ENCODE measurements around the gene NIPA2.

The NIPA2 gene

DNA sequence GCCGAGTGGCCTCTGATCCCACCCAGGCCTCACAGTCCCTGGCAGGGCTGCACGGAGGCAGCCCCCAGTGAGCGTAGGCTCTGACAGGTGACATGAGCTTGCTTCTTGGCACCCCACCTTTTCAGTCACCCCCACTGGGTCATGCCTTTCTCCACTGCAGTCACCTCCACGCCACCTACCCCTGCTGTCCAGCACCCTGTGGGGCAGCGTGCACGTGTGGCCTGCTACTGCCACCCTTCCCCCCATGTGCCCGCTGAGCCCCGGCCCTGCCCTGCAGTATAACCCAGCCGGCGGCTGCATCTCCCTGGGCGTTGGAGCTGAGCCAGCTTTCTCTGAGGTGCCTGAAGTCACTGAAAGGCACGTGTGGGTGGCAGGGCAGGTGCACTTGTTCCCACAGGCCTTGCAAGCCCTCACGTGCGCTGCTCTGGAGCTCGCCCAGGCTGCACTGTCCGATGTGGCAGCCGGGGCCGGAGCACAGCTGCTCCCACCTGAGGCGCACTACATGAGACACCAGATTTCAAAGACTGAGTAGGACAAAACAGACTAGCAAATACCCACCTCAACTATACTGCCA lies 65.6 kb downstream of the NIPA2 start:
- no peak for DNase-seq

DNA sequence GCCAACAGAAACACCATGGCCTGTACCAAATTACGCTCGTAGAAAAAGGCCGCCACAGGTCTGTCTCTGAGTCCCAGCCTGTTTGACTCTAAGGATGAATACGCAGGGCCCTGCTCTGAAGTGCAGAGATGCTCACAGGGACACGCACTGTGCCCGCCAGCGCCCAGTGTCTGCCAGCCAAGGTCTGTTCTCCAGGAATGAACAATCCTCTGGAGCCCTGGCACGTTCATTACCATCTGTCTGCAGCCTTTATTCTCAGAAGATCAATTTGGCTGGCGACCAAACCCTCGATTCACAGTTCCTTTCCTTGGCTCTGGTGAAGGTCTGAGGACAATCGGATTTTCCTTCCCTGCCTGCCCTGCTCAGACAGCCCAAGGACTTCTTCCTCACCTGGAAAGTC lies 66.3 kb downstream of the NIPA2 start:
- DNase-seq: no peak

- DNase-seq: no peak
Observed at GRCh38 chr15:22907161-22907950, 68.9 kb downstream of the NIPA2 start.

DNA sequence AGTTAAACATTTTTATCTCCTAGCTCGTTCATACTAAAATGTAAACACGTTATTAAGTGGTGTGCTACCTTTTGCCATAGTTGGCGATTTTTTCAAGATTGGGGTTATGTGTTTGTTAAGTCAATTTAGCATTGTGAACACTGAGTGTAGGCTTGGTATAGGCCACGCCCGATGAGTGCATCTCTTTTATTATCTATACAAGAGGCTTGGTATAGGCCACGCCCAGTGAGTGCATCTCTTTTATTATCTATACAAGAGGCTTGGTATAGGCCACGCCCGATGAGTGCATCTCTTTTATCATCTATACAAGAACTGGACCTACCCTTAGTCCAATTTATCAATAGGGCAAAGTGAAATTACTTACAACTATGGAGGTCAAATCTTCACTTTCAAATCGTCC lies 70.4 kb downstream of the NIPA2 start:
- peak; percentile 67 for DNase-seq

GRCh38 chr15:22911306-22911705 lies 72.8 kb downstream of the NIPA2 start:
- no peak for DNase-seq

DNA sequence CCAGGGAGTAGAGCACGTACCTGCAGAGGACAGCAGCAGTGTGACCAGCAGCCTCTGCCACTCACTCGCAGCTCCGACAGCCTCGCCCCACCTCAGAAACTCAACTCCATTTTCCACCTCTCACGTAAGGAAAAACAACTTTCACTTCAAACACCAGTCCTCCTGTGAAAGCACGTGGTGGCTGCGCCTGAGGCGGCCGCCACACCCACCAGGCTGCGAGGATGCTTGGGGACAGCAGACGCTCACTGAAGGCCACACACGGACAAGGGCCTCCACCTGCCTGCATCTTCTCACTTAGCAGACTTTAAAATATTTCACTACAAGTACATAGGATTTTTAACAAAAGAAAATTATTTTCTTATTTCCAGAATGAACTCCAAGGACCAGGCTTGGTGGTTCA lies 73.8 kb downstream of the NIPA2 start:
- DNase-seq: no peak

DNA sequence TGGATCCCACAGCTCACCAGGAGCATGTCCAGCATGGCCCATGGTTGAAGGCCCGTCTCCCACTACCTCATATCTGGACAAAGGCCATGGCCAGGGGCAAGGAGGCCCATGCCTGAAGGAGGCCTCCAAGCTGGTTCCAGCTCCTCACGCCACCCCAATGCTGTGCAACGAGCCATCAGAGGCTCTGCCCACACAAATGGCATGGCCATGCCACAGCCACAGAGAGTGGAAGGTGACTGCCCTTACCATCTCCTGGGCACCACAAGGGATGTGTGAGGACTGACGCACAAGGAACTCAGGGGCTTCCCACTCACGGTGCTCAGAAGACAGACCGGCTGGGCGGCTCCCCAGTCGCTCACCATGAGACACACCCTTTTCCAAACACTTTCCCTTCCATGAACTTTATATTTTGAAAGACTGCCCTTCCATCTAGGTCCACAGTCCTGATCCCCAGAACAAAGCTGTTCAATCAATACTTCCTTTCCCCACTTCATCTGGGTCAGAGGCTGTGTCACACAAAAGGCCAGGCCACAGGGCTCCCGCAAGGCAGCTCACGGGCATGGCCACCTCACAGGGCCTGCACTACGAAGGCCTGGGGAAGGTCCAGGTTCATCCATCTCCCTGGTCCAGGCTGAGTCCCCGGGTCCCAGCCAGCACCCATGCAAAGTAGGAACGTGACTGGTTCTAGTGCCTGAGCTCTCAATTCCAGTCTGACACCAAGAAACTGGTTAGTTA lies 75.3 kb downstream of the NIPA2 start:
- DNase-seq: no peak

DNA sequence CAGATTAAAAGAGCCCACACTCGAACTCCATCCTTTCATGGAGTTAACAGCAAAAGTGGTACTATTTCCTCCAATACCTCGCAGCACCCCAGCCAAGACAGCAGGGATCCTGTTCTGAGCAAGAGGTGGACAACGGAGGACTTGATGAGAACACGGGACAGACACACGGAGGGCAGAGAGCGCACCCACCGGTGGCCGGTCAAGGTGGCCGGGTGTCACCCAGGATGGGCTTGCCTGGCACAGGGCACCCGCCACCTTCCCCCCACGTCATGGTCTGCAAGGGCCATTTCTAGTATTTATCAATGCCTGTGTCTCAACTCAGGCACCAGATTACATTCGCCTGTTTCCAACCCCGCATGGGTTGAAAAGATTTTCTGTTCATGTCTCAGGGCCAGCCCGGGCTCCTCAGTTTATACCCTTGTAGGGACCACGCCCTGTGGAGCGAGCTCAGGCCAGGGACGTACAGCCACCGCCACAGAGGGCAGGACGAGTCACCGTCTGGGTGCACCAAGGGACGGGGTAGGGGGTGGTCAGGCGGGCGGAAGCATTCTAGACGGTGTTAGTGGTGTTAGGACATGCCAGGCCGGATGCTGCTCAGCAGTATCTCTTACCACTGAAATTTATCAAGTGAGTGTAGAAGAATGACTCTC lies 77.5 kb downstream of the NIPA2 start:
- no peak for DNase-seq

DNA sequence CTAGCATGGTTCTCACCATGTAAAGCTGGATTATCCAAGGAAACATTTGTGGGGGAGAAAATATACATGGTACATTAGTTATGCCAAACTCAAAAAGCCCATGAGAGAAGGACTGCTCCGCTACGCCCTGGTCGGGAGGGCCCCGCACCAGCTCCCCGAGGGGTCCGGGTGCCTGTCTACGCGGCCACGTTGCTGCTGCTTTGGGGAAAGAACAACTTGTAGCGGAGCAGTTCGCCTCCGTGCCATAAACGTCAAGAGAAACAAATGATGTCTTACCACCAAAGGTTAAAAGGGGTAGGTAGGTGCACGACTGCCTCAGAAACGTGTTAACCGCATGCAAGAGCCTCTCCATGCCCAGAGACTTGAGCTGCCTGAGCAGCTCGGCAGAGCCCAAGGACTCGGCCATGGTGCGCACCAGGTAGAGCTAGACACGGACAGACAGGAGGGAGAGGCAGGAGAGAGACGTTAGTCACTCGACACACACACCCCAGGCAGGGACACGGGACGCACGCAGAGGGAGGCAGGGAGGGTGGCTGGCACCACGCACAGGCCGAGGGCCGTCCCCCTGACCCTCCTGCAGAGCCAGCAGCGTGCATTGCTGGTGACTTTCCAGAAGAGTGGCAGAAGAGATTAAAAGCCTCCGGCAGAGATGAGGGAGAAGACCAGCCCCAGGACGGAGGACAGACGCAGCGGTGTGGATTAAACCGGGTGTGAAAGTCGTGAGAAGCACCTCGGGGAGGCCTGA lies 78.3 kb downstream of the NIPA2 start:
- DNase-seq: no peak

DNA sequence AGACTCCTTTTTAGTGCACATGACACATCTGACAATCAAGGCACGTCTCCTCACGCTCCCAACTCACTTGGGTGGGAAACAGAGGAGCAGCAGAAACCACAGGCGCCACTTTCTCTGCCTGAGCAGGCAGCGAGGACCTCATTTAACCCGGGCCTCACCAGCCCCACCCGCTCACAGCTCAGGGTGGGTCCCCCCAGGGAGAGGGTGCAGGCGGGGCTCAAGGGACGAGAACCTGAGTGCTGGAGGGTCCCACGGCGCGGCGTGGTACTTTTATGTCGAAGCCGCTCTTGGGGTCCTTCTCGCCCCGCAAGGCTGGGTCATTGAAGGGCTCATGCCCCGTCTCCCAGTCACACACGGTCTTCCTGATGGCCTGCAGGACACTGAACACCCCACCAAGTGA lies 79.1 kb downstream of the NIPA2 start:
- no peak for DNase-seq

Measured in hematopoietic multipotent progenitor cell treated with erythropoietin and hydrocortisone succinate and interleukin-3 and kit ligand, for 8 days (in vitro differentiated cells).